ENCODE data around the gene RASEF.

GRCh38 chr9:83005963-83006362, 57.0 kb downstream of the RASEF start:
- TF ChIP-seq TAF1 (IDR thresholded peaks at IDR 0.05; ENCODE audit: borderline replicate concordance, low read depth, low read length) (no peak), POLR2A (IDR thresholded peaks at IDR 0.05; ENCODE audit: low read depth, low read length) (no peak), POLR2AphosphoS5 (IDR thresholded peaks at IDR 0.05; ENCODE audit: low read depth, low read length) (no peak)

Measured in GM12892 (cell line).